Endothelial cell of umbilical vein (primary cell): ENCODE results near the gene HHEX. TPM values are rescaled to one million over a fixed set of nuclear protein-coding genes. Genes with fewer than 3 reads are reported as not detected.

Source experiments
- BruUV-seq: library from RNA; stranded (reverse); fragments of 400-500 nt; replicated peaks from 2 replicates; lab custom pipeline; 2021; lab: Mats Ljungman, UMichigan
- CTCF ChIA-PET: fragments of 300-600, 350-600 bp; sonication (Branson Sonifier 250); formaldehyde crosslinking; loops from one replicate; lab custom pipeline; 2021; ENCODE audit warnings: antibody characterized with exemption, inconsistent platforms; lab: Charles Lee
- POLR2A ChIA-PET: fragments of 300-600, 350-600 bp; sonication (Branson Sonifier 250); formaldehyde crosslinking; loops from one replicate; lab custom pipeline; 2021; ENCODE audit warnings: antibody characterized with exemption, inconsistent platforms; lab: Charles Lee
- DNase-seq: peaks from one replicate; pipeline ENCODE4 v3.0.0-alpha.2; 2011; ENCODE audit warnings: low read depth, low spot score
- FAIRE-seq: peaks from 2 replicates; lab custom pipeline; 2011; peaks lifted over from hg19 to GRCh38; lab: Jason Lieb, UNC
- H2AFZ ChIP-seq: 2 replicates; pipeline ENCODE4 v1.6.0; 2012; ENCODE audit warnings: low read depth, low read length, control low read depth, inconsistent platforms
- H3K27ac ChIP-seq: 2 replicates; pipeline ENCODE4 v1.5.1; 2011; ENCODE audit warnings: low read depth, mild to moderate bottlenecking, control low read depth, low read length, moderate library complexity; ENCODE audit not compliant: insufficient read depth
- H3K27me3 ChIP-seq, 2 experiments: 2 replicates each; pipeline versions ENCODE4 v1.6.0 to v1.6.1; 2011; ENCODE audit warnings: low read length in 2 of 2, mixed read lengths in 1 of 2; ENCODE audit not compliant: control insufficient read depth in 2 of 2, insufficient read depth in 2 of 2
- H3K36me3 ChIP-seq, 2 experiments: 2 replicates in 1 of 2; 3 replicates in 1 of 2; pipeline ENCODE4 v1.5.1; 2011; ENCODE audit warnings: low read length in 2 of 2, mild to moderate bottlenecking in 1 of 2, moderate library complexity in 1 of 2; ENCODE audit not compliant: control insufficient read depth in 2 of 2, insufficient read depth in 2 of 2; ENCODE audit errors: extremely low read depth in 1 of 2
- H3K4me1 ChIP-seq: 3 replicates; pipeline ENCODE4 v1.5.1; 2011; ENCODE audit warnings: mild to moderate bottlenecking, low read length; ENCODE audit not compliant: control insufficient read depth, insufficient read depth; ENCODE audit errors: extremely low read depth
- H3K4me2 ChIP-seq: 2 replicates; pipeline ENCODE4 v1.6.1; 2011; ENCODE audit warnings: low read length, control low read depth, mixed read lengths; ENCODE audit not compliant: insufficient read depth
- H3K4me3 ChIP-seq, 3 experiments: fragments of 200-600 bp in 1 of 3; sonication (generic), shearing (Covaris generic) in 1 of 3; replicated peaks in 1 of 3; 2 replicates each; pipeline ENCODE4 v1.5.1; 2011 to 2016; ENCODE audit warnings: control low read depth in 3 of 3, low read length in 3 of 3, mild to moderate bottlenecking in 2 of 3, inconsistent platforms in 1 of 3, low read depth in 1 of 3, moderate library complexity in 1 of 3; ENCODE audit not compliant: insufficient read depth in 1 of 3
- H3K79me2 ChIP-seq: 2 replicates; pipeline ENCODE4 v1.6.0; 2012; ENCODE audit warnings: low read length, inconsistent platforms; ENCODE audit not compliant: control insufficient read depth, insufficient read depth
- H3K9ac ChIP-seq: replicated peaks from 2 replicates; pipeline ENCODE3; 2011; ENCODE audit warnings: low read length, control low read depth; ENCODE audit not compliant: insufficient read depth; ENCODE audit errors: extremely low read depth
- H3K9me1 ChIP-seq: replicated peaks from 3 replicates; pipeline ENCODE4 v1.6.0; 2011; ENCODE audit warnings: mild to moderate bottlenecking, low read length; ENCODE audit not compliant: control insufficient read depth, insufficient read depth; ENCODE audit errors: extremely low read depth
- H3K9me3 ChIP-seq: replicated peaks from 2 replicates; pipeline ENCODE4 v1.5.1; 2012; ENCODE audit warnings: low read length, inconsistent platforms; ENCODE audit not compliant: control insufficient read depth, insufficient read depth
- H4K20me1 ChIP-seq: replicated peaks from 2 replicates; pipeline ENCODE3; 2011; ENCODE audit warnings: mild to moderate bottlenecking, low read length; ENCODE audit not compliant: control insufficient read depth, insufficient read depth; ENCODE audit errors: extremely low read depth
- CTCF ChIP-seq, 2 donors: IDR thresholded peaks; 1 replicate in 1 of 2; 2 replicates in 1 of 2; pipeline ENCODE4 v1.5.1; 2011; ENCODE audit warnings: low read length in 2 of 2, mild to moderate bottlenecking in 2 of 2, moderate library complexity in 2 of 2, control low read depth in 1 of 2, inconsistent platforms in 1 of 2, low read depth in 1 of 2; ENCODE audit not compliant: insufficient read depth in 1 of 2; ENCODE audit errors: extremely low read depth in 1 of 2
- EZH2 ChIP-seq: IDR thresholded peaks from 2 replicates; pipeline ENCODE4 v1.6.1; 2012; ENCODE audit warnings: borderline replicate concordance, low read depth, mild to moderate bottlenecking, moderate library complexity, low read length, inconsistent platforms; ENCODE audit not compliant: severe bottlenecking
- FOS ChIP-seq: IDR thresholded peaks from 2 replicates; pipeline ENCODE4 v1.6.1; 2011; ENCODE audit warnings: mild to moderate bottlenecking, low read length, moderate library complexity, borderline replicate concordance; ENCODE audit not compliant: insufficient read depth
- GATA2 ChIP-seq: IDR thresholded peaks from 2 replicates; pipeline ENCODE4 v1.7.0; 2011; ENCODE audit warnings: low read depth, mild to moderate bottlenecking, moderate library complexity, mixed read lengths, low read length; ENCODE audit not compliant: insufficient read length, insufficient read depth
- JUN ChIP-seq: IDR thresholded peaks from 2 replicates; pipeline ENCODE4 v1.6.1; 2011; ENCODE audit warnings: borderline replicate concordance, low read depth; ENCODE audit not compliant: insufficient read length, insufficient read depth
- MAX ChIP-seq: IDR thresholded peaks from 2 replicates; pipeline ENCODE4 v1.6.1; 2011; ENCODE audit not compliant: insufficient read depth, insufficient read length
- MYC ChIP-seq: IDR thresholded peaks from one replicate; pipeline ENCODE4 v1.6.1; 2011; ENCODE audit warnings: mild to moderate bottlenecking, low read depth, low read length
- POLR2A ChIP-seq: IDR thresholded peaks from 2 replicates; pipeline ENCODE4 v1.6.1; 2012; ENCODE audit warnings: low read depth, mild to moderate bottlenecking, control low read depth, low read length
- POLR2AphosphoS5 ChIP-seq: IDR thresholded peaks from 2 replicates; pipeline ENCODE4 v1.6.1; 2012; ENCODE audit warnings: low read depth, mild to moderate bottlenecking, control low read depth, low read length, moderate library complexity; ENCODE audit not compliant: insufficient read depth
- dilution Hi-C: fragments of 300-500 bp; cut with MboI; formaldehyde crosslinking; loops from one replicate; pipeline ENCODE4 v1.15.0; 2019; ENCODE audit warnings: low sequenced_read_pairs; ENCODE audit not compliant: extremely low pct_ligation_motif_present
- intact Hi-C: fragments of 100-400 bp; cut with micrococcal nuclease; formaldehyde crosslinking; loops from one replicate; pipeline ENCODE4 v1.10.0; 2022
- polyA plus RNA-seq, 4 experiments: library from polyadenylated mRNA; depleted of rRNA in 3 of 4; stranded (reverse) in 3 of 4; unstranded in 1 of 4; fragments of >200 nt; gene quantifications; 2 replicates each; pipeline versions ENCODE4 v1.2.1 to v1.2.3, GENCODE V29; 2011 to 2012; ENCODE audit warnings: missing spikeins in 1 of 4
- total RNA-seq: library from RNA; stranded (reverse); gene quantifications from 2 replicates; pipeline ENCODE4 v1.2.3, GENCODE V29; 2021

The HHEX gene
- total and polyA plus RNA-seq, 2 donors (not counting 3 experiments of a cell fraction or from before 2014, with no cell fraction given), result 81.0 to 110 TPM

- Histone ChIP-seq H4K20me1 (no peaks in the 10 kb centered on the region), H3K9ac (no peak overlapping the region), H2AFZ (no peak overlapping the region), H3K79me2 (no peaks in the 10 kb centered on the region), H3K9me1 (no peaks in the 10 kb centered on the region), H3K4me2 (no peak overlapping the region), H3K4me3 (no peak overlapping the region), H3K4me1 (no peaks in the 10 kb centered on the region), H3K9me3 (no peaks in the 10 kb centered on the region), H3K27ac (no peak overlapping the region), H3K36me3 (no peaks in the 10 kb centered on the region), H3K27me3 (no peaks in the 10 kb centered on the region)
- DNase-seq (peak; percentile 10), FAIRE-seq (peak; percentile 40)
- ChIA-PET CTCF (interaction anchor here (0.9 to 3.9 kb wide), 3 partner anchors 10 to 14 kb away, joined by 3 to 12 read pairs (median 9); no protein-coding TSS in a partner anchor), POLR2A (no interaction called here)
- TF ChIP-seq GATA2, result no peak
- TF ChIP-seq POLR2AphosphoS5, result no peak
- TF ChIP-seq POLR2A, result no peak
- no peak for TF ChIP-seq MAX
- no peak for TF ChIP-seq EZH2
- TF ChIP-seq FOS, result no peak
- no peak for TF ChIP-seq CTCF (IDR thresholded peaks at IDR 0.05; ENCODE audit: extremely low read depth in 1 of 2, insufficient read depth in 1 of 2, low read depth in 1 of 2, low read length in 2 of 2)
- no peak for TF ChIP-seq MYC
- no peak for TF ChIP-seq JUN
- dilution Hi-C loops (no loop called here), intact Hi-C loops (no loop called here)
- no TSS peak for BruUV-seq
These were observed 22.5 kb downstream of the HHEX start for GRCh38 chr10:92712016-92712889.
